Heart left ventricle (tissue), 16 donors: Measurements from ENCODE around the gene HLA-DQA2. TPM values are rescaled to one million over a fixed set of nuclear protein-coding genes. Genes with fewer than 3 reads are reported as not detected.
A peak's percentile ranks its signal among the peaks of the same experiment; 100 is the strongest.
"Not testable (repeated sequence)": the region's sequence is repeated elsewhere in the genome, so short reads cannot be mapped to it uniquely, and the experiment has no call there.

Experiments used
- ATAC-seq, 4 donors: fragments of 200-7000 bp; cut with Tn5 transposase; one replicate each; pipeline ENCODE4 v1.9.1; 2020 to 2022; ENCODE audit warnings: moderate library complexity in 4 of 4, mild to moderate bottlenecking in 3 of 4, moderate number of reproducible peaks in 1 of 4
- DNase-seq, 5 donors: peaks; one replicate each; pipeline ENCODE4 v3.0.0-alpha.2; 2020
- H3K27ac ChIP-seq, 12 donors: fragments of 200-600 bp; sonication (generic) in 4 of 12; one replicate each; pipeline versions ENCODE4 v1.5.0 to v1.8.0; 2016 to 2022; ENCODE audit warnings: mild to moderate bottlenecking in 2 of 12
- H3K27me3 ChIP-seq, 9 donors: fragments of 200-600 bp; sonication (generic) in 2 of 9; one replicate each; pipeline versions ENCODE4 v1.5.1 to v1.8.0; 2016 to 2022; ENCODE audit warnings: mild to moderate bottlenecking in 3 of 9
- H3K36me3 ChIP-seq, 9 donors: fragments of 200-600 bp; sonication (generic) in 2 of 9; one replicate each; pipeline versions ENCODE4 v1.5.0 to v1.8.0; 2018 to 2022; ENCODE audit warnings: mild to moderate bottlenecking in 2 of 9
- H3K4me1 ChIP-seq, 12 donors: fragments of 200-600 bp; sonication (generic) in 4 of 12; one replicate each; pipeline versions ENCODE4 v1.5.0 to v1.8.0; 2016 to 2022; ENCODE audit warnings: mild to moderate bottlenecking in 3 of 12
- H3K4me3 ChIP-seq, 12 donors: fragments of 200-600 bp; sonication (generic) in 4 of 12; one replicate each; pipeline versions ENCODE4 v1.5.0 to v1.8.0; 2017 to 2022; ENCODE audit warnings: mild to moderate bottlenecking in 9 of 12, moderate library complexity in 4 of 12
- H3K9me3 ChIP-seq, 12 donors: fragments of 200-600 bp; sonication (generic) in 4 of 12; one replicate each; pipeline versions ENCODE4 v1.5.0 to v1.8.0; 2016 to 2022; ENCODE audit warnings: mild to moderate bottlenecking in 1 of 12
- CTCF ChIP-seq, 12 donors: fragments of 200-600 bp; sonication (generic) in 4 of 12; IDR thresholded peaks; one replicate each; pipeline versions ENCODE4 v1.5.0 to v1.8.0; 2018 to 2022; ENCODE audit warnings: antibody characterized with exemption in 12 of 12, mild to moderate bottlenecking in 5 of 12
- POLR2A ChIP-seq, 2 donors: fragments of 450-650 bp; IDR thresholded peaks; one replicate each; pipeline ENCODE4 v1.6.1; 2017; ENCODE audit warnings: antibody characterized with exemption in 2 of 2, mild to moderate bottlenecking in 2 of 2, moderate library complexity in 2 of 2
- WGBS, 4 donors: extraction: QIAGEN DNeasy Blood & Tissue Kit in 2 of 4; methylation state at CpG; one replicate each; pipeline versions ENCODE4 v1.1.5 to v1.1.7; 2013 to 2018; 5-methylcytosine and 5-hydroxymethylcytosine counted together
- intact Hi-C, 10 donors: fragments of 100-400 bp; cut with DNase I; formaldehyde crosslinking; loops; one replicate each; pipeline versions ENCODE4 v1.11.1 to v1.14.2; 2022
- polyA plus RNA-seq, 2 donors: library from polyadenylated mRNA; stranded (reverse); fragments of 200-250 nt; gene quantifications; one replicate each; pipeline ENCODE4 v1.2.3, GENCODE V29; 2013
- total RNA-seq, 9 donors: library from RNA; depleted of rRNA in 2 of 9; stranded (reverse); fragments of >200 nt in 2 of 9; fragmentation: NEBNext Ultra II Directional in 3 of 9; extraction: Animal tissue kit (Norgen Biotek cat#: 25700) in 3 of 9; gene quantifications; one replicate each; pipeline versions ENCODE4 v1.1.0 to v1.2.4, GENCODE V29; 2016 to 2023
- donor health status: ischemic (EF 13 %, LVEDD 7.1; RV severe dilation, severe dysfunction).
- donor health status: healthy with polysubstance abuse.
- donor health status: DM: no; HTN: yes; CAD: no.
- donor health status: DM: no; HTN: no; CAD: no.
- donor health status: ischemic (EF 25% LVEDD 6.9; RV normal size, moderate dysfunction).
- donor health status: ischemic (EF 25% LVEDD 5.7; RV mildly dilated, moderate dysfunction).
- donor health status: healthy.
- donor health status: DM: yes; HTN: yes; CAD: no.
- donor health status: ischemic (EF 35%, LVEDD 5.7; RV mildly dilated, moderate dysfunction).
- donor health status: nonischemic (EF 11% LVEDD 7.7; RV severe dilation, severe dysfunction).
- donor health status: DM: yes; HTN: yes; CAD: no.
- donor health status: PGD.
- donor health status: ischemic (EF 29% LVEDD 5.4; RV normal size, mild dysfunction).
- donor health status: nonischemic (EF 23%, LVEDD 6.1; RV moderate dilation, normal function).

The HLA-DQA2 gene
- total and polyA plus RNA-seq, 11 donors = 0.14 to 34.4 (median 1.6) TPM; not detected in 5

GRCh38 chr6:32700391-32701040, 40.7 kb upstream of the HLA-DQA2 start:
- no peaks in the 10 kb centered on the region for H3K9me3 ChIP-seq
- DNase-seq (peak in 2 of 5 donors; percentile 29 to 41), ATAC-seq (peak; percentile 42 to 89 (median 70))
- intact Hi-C loops = loop anchor here (1.0 to 10.0 kb wide), 12 partner anchors 94 to 456 kb away; no protein-coding TSS in a partner anchor
- no peaks in the 10 kb centered on the region for H3K36me3 ChIP-seq
- TF ChIP-seq POLR2A (IDR thresholded peaks at IDR 0.05) (no peak), CTCF (IDR thresholded peaks at IDR 0.05) (peak; percentile 27 to 81 (median 66))
- H3K4me3 ChIP-seq = no peak overlapping the region
- no peak overlapping the region for H3K27ac ChIP-seq
- 15 to 20% (median 19%) methylated on average over 6 of the region's 6 CpGs for WGBS, 4 donors
- H3K4me1 ChIP-seq = peaks cover 0 to 3% (median 0%) of the 10 kb centered on the region in 12 donors
- H3K27me3 ChIP-seq = peaks cover 0 to 18% (median 8%) of the 10 kb centered on the region in 9 donors

GRCh38 chr6:32703347-32703746, 37.8 kb upstream of the HLA-DQA2 start:
- no peaks in the 10 kb centered on the region for H3K9me3 ChIP-seq
- H3K27me3 ChIP-seq = peaks cover 0 to 16% (median 8%) of the 10 kb centered on the region in 9 donors
- H3K4me3 ChIP-seq = no peak overlapping the region
- H3K4me1 ChIP-seq = peaks cover 0 to 3% (median 0%) of the 10 kb centered on the region in 12 donors
- no peak overlapping the region for H3K27ac ChIP-seq
- ATAC-seq (no peak), DNase-seq (no peak)
- intact Hi-C loops = loop anchor here (5.0 to 10.0 kb wide), 7 partner anchors 91 to 459 kb away; no protein-coding TSS in a partner anchor
- TF ChIP-seq CTCF (IDR thresholded peaks at IDR 0.05) = no peak
- TF ChIP-seq POLR2A (IDR thresholded peaks at IDR 0.05) = no peak
- WGBS, 4 donors = 24 to 56% (median 45%) methylated on average over 4 of the region's 4 CpGs
- H3K36me3 ChIP-seq = no peaks in the 10 kb centered on the region

GRCh38 chr6:32705164-32705563, 36.0 kb upstream of the HLA-DQA2 start:
- DNase-seq, H3K4me1 ChIP-seq, ATAC-seq, H3K36me3 ChIP-seq, H3K27ac ChIP-seq, H3K4me3 ChIP-seq, H3K9me3 ChIP-seq: not testable (repeated sequence)
- WGBS, 4 donors = 60 to 85% (median 78%) methylated on average over 3 of the region's 3 CpGs
- intact Hi-C loops = loop anchor here in 6 of 10 donors (10.0 kb wide), 3 partner anchors 90 to 460 kb away; no protein-coding TSS in a partner anchor
- H3K27me3 ChIP-seq = peaks cover 0 to 16% (median 6%) of the 10 kb centered on the region in 9 donors

- H3K9me3 ChIP-seq = no peaks in the 10 kb centered on the region
- DNase-seq (no peak), ATAC-seq (no peak)
- no peak overlapping the region for H3K4me3 ChIP-seq
- H3K36me3 ChIP-seq = no peaks in the 10 kb centered on the region
- H3K27me3 ChIP-seq = no peaks in the 10 kb centered on the region
- no peak overlapping the region for H3K27ac ChIP-seq
- intact Hi-C loops = loop anchor here in 6 of 10 donors (5.0 to 10.0 kb wide), 5 partner anchors 73 to 465 kb away; no protein-coding TSS in a partner anchor
- H3K4me1 ChIP-seq = no peaks in the 10 kb centered on the region
- TF ChIP-seq CTCF (IDR thresholded peaks at IDR 0.05) (no peak), POLR2A (IDR thresholded peaks at IDR 0.05) (no peak)
These were observed 31.6 kb upstream of the HLA-DQA2 start for GRCh38 chr6:32709625-32710024.
